Heart left ventricle (tissue), 16 donors: ENCODE measurements around the gene ATP7B. TPM values are rescaled to one million over a fixed set of nuclear protein-coding genes. Genes with fewer than 3 reads are reported as not detected.
"Not testable (repeated sequence)": the region's sequence is repeated elsewhere in the genome, so short reads cannot be mapped to it uniquely, and the experiment has no call there.

Experiments
- ATAC-seq, 4 donors: fragments of 200-7000 bp; cut with Tn5 transposase; one replicate each; pipeline ENCODE4 v1.9.1; 2020 to 2022; ENCODE audit warnings: moderate library complexity in 4 of 4, mild to moderate bottlenecking in 3 of 4, moderate number of reproducible peaks in 1 of 4
- DNase-seq, 5 donors: peaks; one replicate each; pipeline ENCODE4 v3.0.0-alpha.2; 2020
- H3K27ac ChIP-seq, 12 donors: fragments of 200-600 bp; sonication (generic) in 4 of 12; one replicate each; pipeline versions ENCODE4 v1.5.0 to v1.8.0; 2016 to 2022; ENCODE audit warnings: mild to moderate bottlenecking in 2 of 12
- H3K27me3 ChIP-seq, 9 donors: fragments of 200-600 bp; sonication (generic) in 2 of 9; one replicate each; pipeline versions ENCODE4 v1.5.1 to v1.8.0; 2016 to 2022; ENCODE audit warnings: mild to moderate bottlenecking in 3 of 9
- H3K36me3 ChIP-seq, 9 donors: fragments of 200-600 bp; sonication (generic) in 2 of 9; one replicate each; pipeline versions ENCODE4 v1.5.0 to v1.8.0; 2018 to 2022; ENCODE audit warnings: mild to moderate bottlenecking in 2 of 9
- H3K4me1 ChIP-seq, 12 donors: fragments of 200-600 bp; sonication (generic) in 4 of 12; one replicate each; pipeline versions ENCODE4 v1.5.0 to v1.8.0; 2016 to 2022; ENCODE audit warnings: mild to moderate bottlenecking in 3 of 12
- H3K4me3 ChIP-seq, 12 donors: fragments of 200-600 bp; sonication (generic) in 4 of 12; one replicate each; pipeline versions ENCODE4 v1.5.0 to v1.8.0; 2017 to 2022; ENCODE audit warnings: mild to moderate bottlenecking in 9 of 12, moderate library complexity in 4 of 12
- H3K9me3 ChIP-seq, 12 donors: fragments of 200-600 bp; sonication (generic) in 4 of 12; one replicate each; pipeline versions ENCODE4 v1.5.0 to v1.8.0; 2016 to 2022; ENCODE audit warnings: mild to moderate bottlenecking in 1 of 12
- CTCF ChIP-seq, 12 donors: fragments of 200-600 bp; sonication (generic) in 4 of 12; IDR thresholded peaks; one replicate each; pipeline versions ENCODE4 v1.5.0 to v1.8.0; 2018 to 2022; ENCODE audit warnings: antibody characterized with exemption in 12 of 12, mild to moderate bottlenecking in 5 of 12
- POLR2A ChIP-seq, 2 donors: fragments of 450-650 bp; IDR thresholded peaks; one replicate each; pipeline ENCODE4 v1.6.1; 2017; ENCODE audit warnings: antibody characterized with exemption in 2 of 2, mild to moderate bottlenecking in 2 of 2, moderate library complexity in 2 of 2
- WGBS, 4 donors: extraction: QIAGEN DNeasy Blood & Tissue Kit in 2 of 4; methylation state at CpG; one replicate each; pipeline versions ENCODE4 v1.1.5 to v1.1.7; 2013 to 2018; 5-methylcytosine and 5-hydroxymethylcytosine counted together
- intact Hi-C, 10 donors: fragments of 100-400 bp; cut with DNase I; formaldehyde crosslinking; loops; one replicate each; pipeline versions ENCODE4 v1.11.1 to v1.14.2; 2022
- polyA plus RNA-seq, 2 donors: library from polyadenylated mRNA; stranded (reverse); fragments of 200-250 nt; gene quantifications; one replicate each; pipeline ENCODE4 v1.2.3, GENCODE V29; 2013
- total RNA-seq, 9 donors: library from RNA; depleted of rRNA in 2 of 9; stranded (reverse); fragments of >200 nt in 2 of 9; fragmentation: NEBNext Ultra II Directional in 3 of 9; extraction: Animal tissue kit (Norgen Biotek cat#: 25700) in 3 of 9; gene quantifications; one replicate each; pipeline versions ENCODE4 v1.1.0 to v1.2.4, GENCODE V29; 2016 to 2023
- donor health status: ischemic (EF 13 %, LVEDD 7.1; RV severe dilation, severe dysfunction).
- donor health status: healthy with polysubstance abuse.
- donor health status: DM: no; HTN: yes; CAD: no.
- donor health status: DM: no; HTN: no; CAD: no.
- donor health status: ischemic (EF 25% LVEDD 6.9; RV normal size, moderate dysfunction).
- donor health status: ischemic (EF 25% LVEDD 5.7; RV mildly dilated, moderate dysfunction).
- donor health status: healthy.
- donor health status: DM: yes; HTN: yes; CAD: no.
- donor health status: ischemic (EF 35%, LVEDD 5.7; RV mildly dilated, moderate dysfunction).
- donor health status: nonischemic (EF 11% LVEDD 7.7; RV severe dilation, severe dysfunction).
- donor health status: DM: yes; HTN: yes; CAD: no.
- donor health status: PGD.
- donor health status: ischemic (EF 29% LVEDD 5.4; RV normal size, mild dysfunction).
- donor health status: nonischemic (EF 23%, LVEDD 6.1; RV moderate dilation, normal function).

ATP7B gene
- total and polyA plus RNA-seq, 11 donors = 2.7 to 11.4 (median 4.3) TPM

- 86 to 91% (median 90%) methylated on average over 2 of the region's 2 CpGs for WGBS, 4 donors
- H3K27ac ChIP-seq = no peak overlapping the region
- intact Hi-C loops = no loop called here
- no peak for DNase-seq
- no peak for ATAC-seq
- H3K4me3 ChIP-seq = no peak overlapping the region
- no peaks in the 10 kb centered on the region for H3K4me1 ChIP-seq
- no peaks in the 10 kb centered on the region for H3K9me3 ChIP-seq
- no peak for TF ChIP-seq CTCF (IDR thresholded peaks at IDR 0.05)
- TF ChIP-seq POLR2A (IDR thresholded peaks at IDR 0.05) = no peak
- peaks cover 0 to 16% (median 12%) of the 10 kb centered on the region in 9 donors for H3K36me3 ChIP-seq
- H3K27me3 ChIP-seq = no peaks in the 10 kb centered on the region
Measured at GRCh38 chr13:52033039-52033438, 21.8 kb upstream of the ATP7B start.

- intact Hi-C loops, H3K4me3 ChIP-seq, H3K9me3 ChIP-seq, H3K27me3 ChIP-seq, ATAC-seq, H3K27ac ChIP-seq, DNase-seq, H3K4me1 ChIP-seq: not testable (repeated sequence)
- 97 to 98% (median 97%) methylated on average over 6 of the region's 6 CpGs for WGBS, 4 donors
- peaks cover 0 to 36% (median 21%) of the 10 kb centered on the region in 9 donors for H3K36me3 ChIP-seq
Measured at GRCh38 chr13:52030401-52030800, 19.2 kb upstream of the ATP7B start.

DNA sequence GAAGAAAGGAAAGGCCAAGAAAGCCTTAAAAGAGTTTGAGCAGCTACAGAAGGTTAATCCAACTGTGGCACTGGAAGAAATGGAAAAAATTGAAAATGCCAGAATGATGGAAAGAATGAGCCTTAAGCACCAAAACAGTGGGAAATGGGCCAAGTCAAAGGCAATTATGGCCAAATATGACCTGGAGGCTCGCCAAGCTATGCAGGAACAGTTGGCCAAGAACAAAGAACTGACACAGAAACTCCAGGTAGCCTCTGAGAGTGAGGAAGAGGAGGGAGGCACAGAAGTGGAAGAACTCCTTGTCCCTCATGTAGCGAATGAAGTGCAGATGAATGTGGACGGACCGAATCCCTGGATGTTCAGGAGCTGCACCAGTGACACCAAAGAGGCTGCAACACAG lies 18.3 kb upstream of the ATP7B start:
- DNase-seq (no peak), ATAC-seq (no peak)
- Histone ChIP-seq H3K27me3 (no peaks in the 10 kb centered on the region), H3K36me3 (peaks cover 0 to 45% (median 29%) of the 10 kb centered on the region in 9 donors), H3K27ac (no peak overlapping the region), H3K4me1 (peaks cover 0 to 7% (median 0%) of the 10 kb centered on the region in 12 donors), H3K9me3 (no peaks in the 10 kb centered on the region), H3K4me3 (no peak overlapping the region)
- TF ChIP-seq POLR2A (IDR thresholded peaks at IDR 0.05) (no peak), CTCF (IDR thresholded peaks at IDR 0.05) (no peak)
- 92 to 98% (median 96%) methylated on average over 4 of the region's 4 CpGs for WGBS, 4 donors
- intact Hi-C loops = no loop called here

DNA sequence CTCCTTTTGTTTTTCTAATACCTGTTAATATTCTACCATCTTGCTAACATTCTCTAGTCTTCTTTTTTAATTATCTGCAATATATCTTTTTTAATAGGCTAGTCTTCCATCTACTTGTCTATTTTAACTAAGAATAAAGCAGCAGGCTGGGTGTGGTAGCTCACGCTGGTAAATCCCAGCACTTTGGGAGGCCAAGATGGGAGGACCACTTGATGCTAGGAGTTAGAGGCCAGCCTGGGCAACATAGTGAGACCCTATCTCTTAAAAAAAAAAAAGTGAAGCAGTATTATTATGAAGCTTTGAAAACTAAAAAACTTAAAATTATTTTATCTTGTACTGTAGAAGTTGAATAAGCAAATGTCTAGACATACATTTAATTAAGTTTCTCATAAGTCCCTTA lies 16.6 kb upstream of the ATP7B start:
- 94 to 100% (median 98%) methylated on average over 1 of the region's 1 CpG for WGBS, 4 donors
- no peak for ATAC-seq

More for the DNA sequence above, 16.6 kb upstream of the ATP7B start:
- Histone ChIP-seq H3K9me3 (no peaks in the 10 kb centered on the region), H3K27ac (no peak overlapping the region), H3K27me3 (no peaks in the 10 kb centered on the region), H3K4me1 (peaks cover 0 to 7% (median 0%) of the 10 kb centered on the region in 12 donors), H3K36me3 (peaks cover 0 to 60% (median 45%) of the 10 kb centered on the region in 9 donors), H3K4me3 (no peak overlapping the region)
- TF ChIP-seq POLR2A (IDR thresholded peaks at IDR 0.05) (no peak), CTCF (IDR thresholded peaks at IDR 0.05) (no peak)
- no peak for DNase-seq
- intact Hi-C loops = no loop called here
